Glutamatergic neuron (in vitro differentiated cells): ENCODE measurements around the gene FAM234B. TPM values are rescaled to one million over a fixed set of nuclear protein-coding genes. Genes with fewer than 3 reads are reported as not detected.

ENCODE experiments used
- DNase-seq: peaks from one replicate; pipeline ENCODE4 v3.0.0; 2022
- H3K27ac Mint-ChIP-seq: one replicate; pipeline ENCODE4 v1.8.0; 2020; ENCODE audit warnings: mild to moderate bottlenecking, mixed read lengths, inconsistent platforms; ENCODE audit not compliant: unreplicated experiment
- H3K27me3 Mint-ChIP-seq: one replicate; pipeline ENCODE4 v1.8.0; 2020; ENCODE audit warnings: mild to moderate bottlenecking, moderate library complexity, mixed read lengths, inconsistent platforms; ENCODE audit not compliant: unreplicated experiment
- H3K36me3 Mint-ChIP-seq: one replicate; pipeline ENCODE4 v1.8.0; 2020; ENCODE audit warnings: mild to moderate bottlenecking, mixed read lengths, inconsistent platforms; ENCODE audit not compliant: unreplicated experiment
- H3K4me1 Mint-ChIP-seq: one replicate; pipeline ENCODE4 v1.8.0; 2020; ENCODE audit warnings: mild to moderate bottlenecking, low read depth, mixed read lengths, inconsistent platforms; ENCODE audit not compliant: unreplicated experiment
- H3K4me3 Mint-ChIP-seq: one replicate; pipeline ENCODE4 v1.8.0; 2020; ENCODE audit warnings: mild to moderate bottlenecking, mixed read lengths, inconsistent platforms; ENCODE audit not compliant: unreplicated experiment
- H3K9me3 Mint-ChIP-seq: one replicate; pipeline ENCODE4 v1.8.0; 2020; ENCODE audit warnings: mild to moderate bottlenecking, moderate library complexity, mixed read lengths, inconsistent platforms; ENCODE audit not compliant: unreplicated experiment
- total RNA-seq: library from RNA; stranded (reverse); fragmentation: NEBNext Ultra II Directional; extraction: Animal tissue kit (Norgen Biotek cat#: 25700); gene quantifications from one replicate; pipeline ENCODE4 v1.2.1, GENCODE V29; 2021; ENCODE audit not compliant: unreplicated experiment
- TF ChIP-seq, protein P1 (sequence below): fragments of 200-600 bp; sonication (generic); IDR thresholded peaks from one replicate; pipeline ENCODE4 v1.5.0; 2021; ENCODE audit not compliant: partially characterized antibody, unreplicated experiment

The FAM234B gene
- total RNA-seq, 1 donor from 2014 or later = 26.8 TPM

DNA sequence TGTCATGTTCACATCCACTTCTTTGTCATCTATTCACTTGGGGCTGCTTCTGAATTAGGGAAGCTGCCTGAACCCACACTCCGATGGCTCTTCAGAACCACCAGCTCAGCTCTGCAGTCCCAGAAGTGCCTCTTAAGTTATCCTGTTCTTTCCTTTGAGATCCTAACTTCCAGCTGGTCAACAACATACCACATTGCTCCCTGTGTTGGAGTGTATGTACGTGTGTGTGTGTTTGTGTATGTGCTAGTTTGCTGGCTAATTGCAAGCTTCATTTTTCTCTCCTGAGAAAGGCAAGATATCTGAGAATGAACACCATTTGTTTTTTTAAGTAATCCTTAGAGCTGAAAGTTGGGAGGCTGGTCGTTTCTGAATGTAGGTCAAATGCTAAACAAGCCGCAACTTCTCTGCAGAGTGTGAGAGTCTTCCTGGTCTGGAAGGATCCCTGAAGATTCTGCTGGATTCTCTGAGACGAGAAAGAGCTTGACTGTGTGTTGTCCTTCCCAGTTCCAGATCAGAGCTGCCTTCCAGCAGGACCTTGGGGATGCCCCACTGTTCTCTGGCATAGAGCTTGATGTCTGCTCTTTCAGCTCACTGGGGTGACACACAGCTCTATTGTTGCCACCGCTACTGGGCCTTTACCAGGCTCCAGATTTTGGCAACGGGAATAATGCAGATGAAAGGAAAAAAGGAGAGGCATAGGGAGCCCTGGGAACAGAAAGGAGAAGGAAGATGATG lies 58.4 kb downstream of the FAM234B start:
- DNase-seq = no peak
- H3K4me1 Mint-ChIP-seq = peaks cover 18% of the 10 kb centered on the region
- H3K9me3 Mint-ChIP-seq = peaks cover 7% of the 10 kb centered on the region
- H3K27ac Mint-ChIP-seq = no peak overlapping the region
- H3K4me3 Mint-ChIP-seq = peak overlapping the region; percentile 53
- peaks cover 3% of the 10 kb centered on the region for H3K27me3 Mint-ChIP-seq
- TF ChIP-seq, protein P1, sequence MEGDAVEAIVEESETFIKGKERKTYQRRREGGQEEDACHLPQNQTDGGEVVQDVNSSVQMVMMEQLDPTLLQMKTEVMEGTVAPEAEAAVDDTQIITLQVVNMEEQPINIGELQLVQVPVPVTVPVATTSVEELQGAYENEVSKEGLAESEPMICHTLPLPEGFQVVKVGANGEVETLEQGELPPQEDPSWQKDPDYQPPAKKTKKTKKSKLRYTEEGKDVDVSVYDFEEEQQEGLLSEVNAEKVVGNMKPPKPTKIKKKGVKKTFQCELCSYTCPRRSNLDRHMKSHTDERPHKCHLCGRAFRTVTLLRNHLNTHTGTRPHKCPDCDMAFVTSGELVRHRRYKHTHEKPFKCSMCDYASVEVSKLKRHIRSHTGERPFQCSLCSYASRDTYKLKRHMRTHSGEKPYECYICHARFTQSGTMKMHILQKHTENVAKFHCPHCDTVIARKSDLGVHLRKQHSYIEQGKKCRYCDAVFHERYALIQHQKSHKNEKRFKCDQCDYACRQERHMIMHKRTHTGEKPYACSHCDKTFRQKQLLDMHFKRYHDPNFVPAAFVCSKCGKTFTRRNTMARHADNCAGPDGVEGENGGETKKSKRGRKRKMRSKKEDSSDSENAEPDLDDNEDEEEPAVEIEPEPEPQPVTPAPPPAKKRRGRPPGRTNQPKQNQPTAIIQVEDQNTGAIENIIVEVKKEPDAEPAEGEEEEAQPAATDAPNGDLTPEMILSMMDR = no peak
- H3K36me3 Mint-ChIP-seq = no peaks in the 10 kb centered on the region

DNA sequence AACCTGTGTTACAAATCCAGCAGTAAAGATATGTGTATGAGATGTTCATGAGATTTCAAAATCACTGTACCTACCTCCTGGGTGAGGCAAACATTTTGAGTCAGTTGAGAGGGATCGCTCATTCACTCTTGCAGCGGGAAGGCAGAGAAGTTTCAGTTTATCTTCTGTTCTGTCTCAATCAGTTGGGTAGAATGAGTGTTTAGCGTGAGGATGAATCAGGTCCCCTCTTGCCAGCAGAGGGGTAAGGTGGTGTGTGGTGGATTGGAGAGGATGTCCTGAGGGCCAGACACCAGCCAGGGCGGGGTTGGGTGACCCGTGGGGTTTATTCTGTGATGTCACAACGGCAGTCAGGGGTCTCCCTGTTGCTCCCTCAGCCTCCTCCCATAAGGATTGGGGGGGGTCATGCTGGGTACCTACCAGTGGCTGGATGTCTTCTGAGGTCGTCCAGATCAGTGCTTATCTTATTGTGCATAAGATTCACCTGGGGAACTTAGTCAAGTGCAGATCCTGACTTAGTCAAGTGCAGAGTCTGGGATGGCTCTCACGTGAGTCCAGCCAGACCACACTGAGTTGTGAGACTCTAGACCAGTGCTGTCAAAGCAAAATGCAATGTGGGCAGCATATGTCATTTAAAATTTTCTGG lies 59.3 kb downstream of the FAM234B start, which contains the start of gene GSG1:
GSG1 (minus strand) TSS at position 277 of the 643 bp plus-strand sequence; CDS start at position 122, 155 bp downstream.
- Mint-ChIP-seq H3K9me3 (peaks cover 6% of the 10 kb centered on the region), H3K27ac (no peak within 1 kb of the TSS), H3K27me3 (peaks cover under 1% of the 10 kb centered on the region), H3K4me1 (peaks cover 14% of the 10 kb centered on the region), H3K4me3 (peak within 1 kb of the TSS; percentile 53), H3K36me3 (peaks cover 2% of the 10 kb centered on the region)
- no peak for DNase-seq
- TF ChIP-seq, protein P1 = no peak

DNA sequence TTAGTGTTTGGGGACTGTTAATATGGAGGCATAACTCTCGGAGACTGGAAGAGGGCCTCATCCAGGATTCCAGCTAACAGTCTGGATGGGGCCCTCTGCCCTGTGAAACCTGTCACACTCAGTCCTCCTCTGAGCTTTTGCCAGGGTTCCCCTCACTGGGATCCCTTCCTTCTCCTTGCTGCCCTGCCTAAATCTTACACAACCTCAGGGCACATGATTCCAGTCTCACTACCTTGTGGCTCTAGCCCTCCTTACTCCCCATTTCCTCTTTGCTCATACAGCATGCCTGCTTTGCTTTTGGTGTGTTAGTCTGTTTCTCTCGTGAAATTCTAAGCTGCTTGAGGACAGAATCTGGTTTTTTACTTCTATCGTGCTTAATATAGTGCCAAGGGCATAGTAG lies 60.2 kb downstream of the FAM234B start:
- no peak for DNase-seq
- H3K27ac Mint-ChIP-seq = no peak overlapping the region
- H3K27me3 Mint-ChIP-seq = no peaks in the 10 kb centered on the region
- H3K4me3 Mint-ChIP-seq = no peak overlapping the region
- H3K36me3 Mint-ChIP-seq = peaks cover 5% of the 10 kb centered on the region
- peaks cover 5% of the 10 kb centered on the region for H3K9me3 Mint-ChIP-seq
- H3K4me1 Mint-ChIP-seq = peaks cover 5% of the 10 kb centered on the region
- TF ChIP-seq, protein P1 = no peak

DNA sequence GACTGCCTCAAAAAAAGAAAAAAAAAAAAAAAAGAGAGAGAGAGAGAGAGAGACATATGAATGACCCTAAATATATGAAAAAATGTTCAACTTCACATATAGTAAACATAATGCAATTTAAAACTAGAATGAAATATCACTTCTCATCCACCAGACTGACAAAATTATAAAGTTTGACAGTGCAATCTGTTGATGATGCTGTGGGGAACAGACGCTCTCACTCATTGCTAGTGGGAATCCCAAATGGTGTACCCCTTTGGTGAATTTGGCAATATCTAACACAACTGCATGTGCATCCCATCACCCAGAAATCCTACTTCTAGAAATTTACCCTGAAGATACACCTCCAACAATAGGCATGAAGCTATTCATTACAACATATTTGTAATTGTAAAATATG lies 61.6 kb downstream of the FAM234B start:
- H3K27me3 Mint-ChIP-seq = no peaks in the 10 kb centered on the region
- peaks cover 2% of the 10 kb centered on the region for H3K9me3 Mint-ChIP-seq
- TF ChIP-seq, protein P1 = no peak
- H3K4me3 Mint-ChIP-seq = no peak overlapping the region
- no peak for DNase-seq
- no peak overlapping the region for H3K27ac Mint-ChIP-seq
- peaks cover 5% of the 10 kb centered on the region for H3K36me3 Mint-ChIP-seq
- H3K4me1 Mint-ChIP-seq = peaks cover 3% of the 10 kb centered on the region

DNA sequence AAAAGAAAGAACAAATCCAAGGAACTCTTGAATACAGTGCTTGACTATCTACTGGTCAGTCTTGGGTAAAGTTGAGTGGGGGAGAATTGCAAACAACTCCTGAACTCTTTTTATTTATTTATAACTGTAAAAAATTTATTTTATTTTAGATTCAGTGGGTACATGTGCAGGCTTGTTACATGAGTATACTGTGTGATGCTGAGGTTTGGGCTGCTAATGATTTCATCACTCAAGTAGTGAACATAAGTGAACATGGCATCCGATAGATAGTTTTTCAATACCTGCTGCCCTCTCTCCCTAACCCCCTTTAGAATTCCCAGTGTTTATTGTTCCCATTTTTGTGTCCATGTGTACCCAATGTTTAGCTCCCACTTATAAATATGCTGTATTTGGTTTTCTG lies 62.5 kb downstream of the FAM234B start:
- Mint-ChIP-seq H3K4me1 (peaks cover 4% of the 10 kb centered on the region), H3K27me3 (no peaks in the 10 kb centered on the region), H3K4me3 (no peak overlapping the region), H3K36me3 (peaks cover 5% of the 10 kb centered on the region), H3K9me3 (peaks cover 2% of the 10 kb centered on the region), H3K27ac (no peak overlapping the region)
- DNase-seq = no peak
- TF ChIP-seq, protein P1 = no peak
